Endothelial cell of umbilical vein (primary cell): ENCODE measurements around the gene DNAAF3. TPM values are rescaled to one million over a fixed set of nuclear protein-coding genes. Genes with fewer than 3 reads are reported as not detected.

ENCODE experiments used
- BruUV-seq: library from RNA; stranded (reverse); fragments of 400-500 nt; replicated peaks from 2 replicates; lab custom pipeline; 2021; lab: Mats Ljungman, UMichigan
- CTCF ChIA-PET: fragments of 300-600, 350-600 bp; sonication (Branson Sonifier 250); formaldehyde crosslinking; loops from one replicate; lab custom pipeline; 2021; ENCODE audit warnings: antibody characterized with exemption, inconsistent platforms; lab: Charles Lee
- POLR2A ChIA-PET: fragments of 300-600, 350-600 bp; sonication (Branson Sonifier 250); formaldehyde crosslinking; loops from one replicate; lab custom pipeline; 2021; ENCODE audit warnings: antibody characterized with exemption, inconsistent platforms; lab: Charles Lee
- DNase-seq: peaks from one replicate; pipeline ENCODE4 v3.0.0-alpha.2; 2011; ENCODE audit warnings: low read depth, low spot score
- FAIRE-seq: peaks from 2 replicates; lab custom pipeline; 2011; peaks lifted over from hg19 to GRCh38; lab: Jason Lieb, UNC
- H2AFZ ChIP-seq: 2 replicates; pipeline ENCODE4 v1.6.0; 2012; ENCODE audit warnings: low read depth, low read length, control low read depth, inconsistent platforms
- H3K27ac ChIP-seq: 2 replicates; pipeline ENCODE4 v1.5.1; 2011; ENCODE audit warnings: low read depth, mild to moderate bottlenecking, control low read depth, low read length, moderate library complexity; ENCODE audit not compliant: insufficient read depth
- H3K27me3 ChIP-seq, 2 experiments: 2 replicates each; pipeline versions ENCODE4 v1.6.0 to v1.6.1; 2011; ENCODE audit warnings: low read length in 2 of 2, mixed read lengths in 1 of 2; ENCODE audit not compliant: control insufficient read depth in 2 of 2, insufficient read depth in 2 of 2
- H3K36me3 ChIP-seq, 2 experiments: 2 replicates in 1 of 2; 3 replicates in 1 of 2; pipeline ENCODE4 v1.5.1; 2011; ENCODE audit warnings: low read length in 2 of 2, mild to moderate bottlenecking in 1 of 2, moderate library complexity in 1 of 2; ENCODE audit not compliant: control insufficient read depth in 2 of 2, insufficient read depth in 2 of 2; ENCODE audit errors: extremely low read depth in 1 of 2
- H3K4me1 ChIP-seq: 3 replicates; pipeline ENCODE4 v1.5.1; 2011; ENCODE audit warnings: mild to moderate bottlenecking, low read length; ENCODE audit not compliant: control insufficient read depth, insufficient read depth; ENCODE audit errors: extremely low read depth
- H3K4me2 ChIP-seq: 2 replicates; pipeline ENCODE4 v1.6.1; 2011; ENCODE audit warnings: low read length, control low read depth, mixed read lengths; ENCODE audit not compliant: insufficient read depth
- H3K4me3 ChIP-seq, 3 experiments: fragments of 200-600 bp in 1 of 3; sonication (generic), shearing (Covaris generic) in 1 of 3; replicated peaks in 1 of 3; 2 replicates each; pipeline ENCODE4 v1.5.1; 2011 to 2016; ENCODE audit warnings: control low read depth in 3 of 3, low read length in 3 of 3, mild to moderate bottlenecking in 2 of 3, inconsistent platforms in 1 of 3, low read depth in 1 of 3, moderate library complexity in 1 of 3; ENCODE audit not compliant: insufficient read depth in 1 of 3
- H3K79me2 ChIP-seq: 2 replicates; pipeline ENCODE4 v1.6.0; 2012; ENCODE audit warnings: low read length, inconsistent platforms; ENCODE audit not compliant: control insufficient read depth, insufficient read depth
- H3K9ac ChIP-seq: replicated peaks from 2 replicates; pipeline ENCODE3; 2011; ENCODE audit warnings: low read length, control low read depth; ENCODE audit not compliant: insufficient read depth; ENCODE audit errors: extremely low read depth
- H3K9me1 ChIP-seq: replicated peaks from 3 replicates; pipeline ENCODE4 v1.6.0; 2011; ENCODE audit warnings: mild to moderate bottlenecking, low read length; ENCODE audit not compliant: control insufficient read depth, insufficient read depth; ENCODE audit errors: extremely low read depth
- H3K9me3 ChIP-seq: replicated peaks from 2 replicates; pipeline ENCODE4 v1.5.1; 2012; ENCODE audit warnings: low read length, inconsistent platforms; ENCODE audit not compliant: control insufficient read depth, insufficient read depth
- H4K20me1 ChIP-seq: replicated peaks from 2 replicates; pipeline ENCODE3; 2011; ENCODE audit warnings: mild to moderate bottlenecking, low read length; ENCODE audit not compliant: control insufficient read depth, insufficient read depth; ENCODE audit errors: extremely low read depth
- EZH2 ChIP-seq: IDR thresholded peaks from 2 replicates; pipeline ENCODE4 v1.6.1; 2012; ENCODE audit warnings: borderline replicate concordance, low read depth, mild to moderate bottlenecking, moderate library complexity, low read length, inconsistent platforms; ENCODE audit not compliant: severe bottlenecking
- GATA2 ChIP-seq: IDR thresholded peaks from 2 replicates; pipeline ENCODE4 v1.7.0; 2011; ENCODE audit warnings: low read depth, mild to moderate bottlenecking, moderate library complexity, mixed read lengths, low read length; ENCODE audit not compliant: insufficient read length, insufficient read depth
- MAX ChIP-seq: IDR thresholded peaks from 2 replicates; pipeline ENCODE4 v1.6.1; 2011; ENCODE audit not compliant: insufficient read depth, insufficient read length
- dilution Hi-C: fragments of 300-500 bp; cut with MboI; formaldehyde crosslinking; loops from one replicate; pipeline ENCODE4 v1.15.0; 2019; ENCODE audit warnings: low sequenced_read_pairs; ENCODE audit not compliant: extremely low pct_ligation_motif_present
- intact Hi-C: fragments of 100-400 bp; cut with micrococcal nuclease; formaldehyde crosslinking; loops from one replicate; pipeline ENCODE4 v1.10.0; 2022
- polyA plus RNA-seq, 4 experiments: library from polyadenylated mRNA; depleted of rRNA in 3 of 4; stranded (reverse) in 3 of 4; unstranded in 1 of 4; fragments of >200 nt; gene quantifications; 2 replicates each; pipeline versions ENCODE4 v1.2.1 to v1.2.3, GENCODE V29; 2011 to 2012; ENCODE audit warnings: missing spikeins in 1 of 4
- total RNA-seq: library from RNA; stranded (reverse); gene quantifications from 2 replicates; pipeline ENCODE4 v1.2.3, GENCODE V29; 2021

Gene DNAAF3
- total and polyA plus RNA-seq, 2 donors (not counting 3 experiments of a cell fraction or from before 2014, with no cell fraction given) = 0.62 to 0.75 TPM

DNA sequence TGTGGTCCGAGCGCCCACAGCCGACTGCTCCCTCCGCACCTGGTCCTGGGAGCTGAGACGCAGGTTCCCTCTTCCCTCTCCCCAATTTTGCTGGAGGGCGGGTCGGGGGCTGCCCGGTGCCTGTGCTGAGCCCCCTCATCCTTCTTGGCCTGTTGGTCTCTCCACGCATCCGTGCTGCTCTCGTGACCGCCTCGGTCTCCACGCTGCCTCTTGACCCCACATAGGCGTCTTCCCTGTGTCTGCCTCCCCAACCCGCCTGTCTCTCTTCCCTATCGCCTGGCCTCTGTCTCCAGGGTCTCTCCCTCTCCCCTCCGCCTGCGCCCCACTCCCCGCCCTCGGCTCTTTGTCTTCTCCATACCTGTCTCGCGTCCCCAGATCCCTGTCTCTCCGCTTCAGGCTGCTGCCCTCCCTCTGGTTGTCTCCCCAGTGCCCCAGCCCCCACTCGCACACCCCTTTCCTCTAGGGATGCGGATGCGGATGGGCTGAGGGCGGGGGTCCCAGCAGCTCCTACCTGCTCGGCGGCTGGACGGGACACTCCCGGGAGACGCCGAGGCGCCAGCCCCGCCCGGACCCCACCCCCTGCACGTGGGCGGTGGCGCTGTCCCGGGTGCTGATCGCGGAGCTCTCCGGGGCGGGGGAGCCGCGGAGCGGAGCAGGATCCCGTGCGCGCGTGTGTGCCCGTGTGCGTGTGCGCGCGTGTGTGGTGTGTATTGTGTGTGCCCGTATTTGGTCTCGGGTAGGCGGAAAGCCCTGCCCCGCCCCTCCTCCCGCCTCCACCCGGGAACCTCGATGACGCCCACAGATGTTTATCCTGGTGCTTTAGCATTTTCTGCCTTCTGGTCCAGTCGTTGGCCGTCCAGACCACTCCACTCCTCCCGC, 13.4 kb upstream of the DNAAF3 start, which contains the start of gene SYT5:
Gene SYT5, minus strand, starts transcription at position 684 of the 879 bp plus-strand sequence. CDS start 1,248 bp downstream, outside the sequence.
- Histone ChIP-seq H3K9ac (no peak within 1 kb of the TSS), H2AFZ (no peak within 1 kb of the TSS), H3K4me2 (no peak within 1 kb of the TSS), H3K27me3 (peaks cover 8 to 20% of the 10 kb centered on the region in 2 experiments), H3K4me3 (no peak within 1 kb of the TSS), H3K36me3 (no peaks in the 10 kb centered on the region), H4K20me1 (no peaks in the 10 kb centered on the region), H3K27ac (no peak within 1 kb of the TSS), H3K9me1 (no peaks in the 10 kb centered on the region), H3K4me1 (no peaks in the 10 kb centered on the region), H3K79me2 (no peaks in the 10 kb centered on the region), H3K9me3 (no peaks in the 10 kb centered on the region)
- FAIRE-seq (no peak), DNase-seq (no peak)
- ChIA-PET POLR2A (no interaction called here), CTCF (interaction anchor here (0.8 to 2.3 kb wide), 8 partner anchors 8 to 258 kb away, joined by 3 to 6 read pairs (median 3); partner anchors contain the start of gene DNAAF3)
- no TSS peak for BruUV-seq
- TF ChIP-seq MAX = peak; percentile 69
- TF ChIP-seq EZH2 = peak; percentile 10
- no peak for TF ChIP-seq GATA2
- intact Hi-C loops (no loop called here), dilution Hi-C loops (no loop called here)
